H1 (cell line): Measurements from ENCODE around the gene TCEA2. TPM values are rescaled to one million over a fixed set of nuclear protein-coding genes. Genes with fewer than 3 reads are reported as not detected.

Source experiments
- SUZ12 ChIP-seq: fragments of 200-600 bp; sonication (generic); IDR thresholded peaks from 2 replicates; pipeline ENCODE4 v1.6.1; 2012; ENCODE audit warnings: mild to moderate bottlenecking, inconsistent platforms, low read length, moderate library complexity, mixed read lengths
- YY1 ChIP-seq: IDR thresholded peaks from 2 replicates; pipeline ENCODE4 v1.6.1; 2011; ENCODE audit warnings: low read depth, mild to moderate bottlenecking, low read length
- polyA plus RNA-seq, 7 experiments: library from polyadenylated mRNA; depleted of rRNA in 3 of 7; stranded (reverse) in 5 of 7; unstranded in 2 of 7; fragments of >200 nt in 5 of 7; fragments of 200-250 nt in 2 of 7; gene quantifications; 1 replicate in 5 of 7; 2 replicates in 1 of 7; 4 replicates in 1 of 7; pipeline versions ENCODE4 v1.2.1 to v1.2.3, GENCODE V29; 2011 to 2013; ENCODE audit warnings: missing spikeins in 2 of 7, mixed read lengths in 2 of 7
- total RNA-seq: library from RNA; stranded (reverse); fragmentation: NEBNext Ultra II Directional; extraction: Animal tissue kit (Norgen Biotek cat#: 25700); gene quantifications from 2 replicates; pipeline ENCODE4 v1.2.1, GENCODE V29; 2021
- TF ChIP-seq, protein P1 (sequence below): fragments of 300-600 bp; sonication (generic); IDR thresholded peaks from 2 replicates; pipeline ENCODE4 v1.7.1; 2012; ENCODE audit warnings: low read length, moderate library complexity, mild to moderate bottlenecking, inconsistent platforms; ENCODE audit not compliant: insufficient replicate concordance

The TCEA2 gene
- total and polyA plus RNA-seq, 2 of the 8 experiments (the other 6 are each of a cell fraction or from before 2014, with no cell fraction given): 41.4 to 42.3 TPM

- TF ChIP-seq, protein P1, sequence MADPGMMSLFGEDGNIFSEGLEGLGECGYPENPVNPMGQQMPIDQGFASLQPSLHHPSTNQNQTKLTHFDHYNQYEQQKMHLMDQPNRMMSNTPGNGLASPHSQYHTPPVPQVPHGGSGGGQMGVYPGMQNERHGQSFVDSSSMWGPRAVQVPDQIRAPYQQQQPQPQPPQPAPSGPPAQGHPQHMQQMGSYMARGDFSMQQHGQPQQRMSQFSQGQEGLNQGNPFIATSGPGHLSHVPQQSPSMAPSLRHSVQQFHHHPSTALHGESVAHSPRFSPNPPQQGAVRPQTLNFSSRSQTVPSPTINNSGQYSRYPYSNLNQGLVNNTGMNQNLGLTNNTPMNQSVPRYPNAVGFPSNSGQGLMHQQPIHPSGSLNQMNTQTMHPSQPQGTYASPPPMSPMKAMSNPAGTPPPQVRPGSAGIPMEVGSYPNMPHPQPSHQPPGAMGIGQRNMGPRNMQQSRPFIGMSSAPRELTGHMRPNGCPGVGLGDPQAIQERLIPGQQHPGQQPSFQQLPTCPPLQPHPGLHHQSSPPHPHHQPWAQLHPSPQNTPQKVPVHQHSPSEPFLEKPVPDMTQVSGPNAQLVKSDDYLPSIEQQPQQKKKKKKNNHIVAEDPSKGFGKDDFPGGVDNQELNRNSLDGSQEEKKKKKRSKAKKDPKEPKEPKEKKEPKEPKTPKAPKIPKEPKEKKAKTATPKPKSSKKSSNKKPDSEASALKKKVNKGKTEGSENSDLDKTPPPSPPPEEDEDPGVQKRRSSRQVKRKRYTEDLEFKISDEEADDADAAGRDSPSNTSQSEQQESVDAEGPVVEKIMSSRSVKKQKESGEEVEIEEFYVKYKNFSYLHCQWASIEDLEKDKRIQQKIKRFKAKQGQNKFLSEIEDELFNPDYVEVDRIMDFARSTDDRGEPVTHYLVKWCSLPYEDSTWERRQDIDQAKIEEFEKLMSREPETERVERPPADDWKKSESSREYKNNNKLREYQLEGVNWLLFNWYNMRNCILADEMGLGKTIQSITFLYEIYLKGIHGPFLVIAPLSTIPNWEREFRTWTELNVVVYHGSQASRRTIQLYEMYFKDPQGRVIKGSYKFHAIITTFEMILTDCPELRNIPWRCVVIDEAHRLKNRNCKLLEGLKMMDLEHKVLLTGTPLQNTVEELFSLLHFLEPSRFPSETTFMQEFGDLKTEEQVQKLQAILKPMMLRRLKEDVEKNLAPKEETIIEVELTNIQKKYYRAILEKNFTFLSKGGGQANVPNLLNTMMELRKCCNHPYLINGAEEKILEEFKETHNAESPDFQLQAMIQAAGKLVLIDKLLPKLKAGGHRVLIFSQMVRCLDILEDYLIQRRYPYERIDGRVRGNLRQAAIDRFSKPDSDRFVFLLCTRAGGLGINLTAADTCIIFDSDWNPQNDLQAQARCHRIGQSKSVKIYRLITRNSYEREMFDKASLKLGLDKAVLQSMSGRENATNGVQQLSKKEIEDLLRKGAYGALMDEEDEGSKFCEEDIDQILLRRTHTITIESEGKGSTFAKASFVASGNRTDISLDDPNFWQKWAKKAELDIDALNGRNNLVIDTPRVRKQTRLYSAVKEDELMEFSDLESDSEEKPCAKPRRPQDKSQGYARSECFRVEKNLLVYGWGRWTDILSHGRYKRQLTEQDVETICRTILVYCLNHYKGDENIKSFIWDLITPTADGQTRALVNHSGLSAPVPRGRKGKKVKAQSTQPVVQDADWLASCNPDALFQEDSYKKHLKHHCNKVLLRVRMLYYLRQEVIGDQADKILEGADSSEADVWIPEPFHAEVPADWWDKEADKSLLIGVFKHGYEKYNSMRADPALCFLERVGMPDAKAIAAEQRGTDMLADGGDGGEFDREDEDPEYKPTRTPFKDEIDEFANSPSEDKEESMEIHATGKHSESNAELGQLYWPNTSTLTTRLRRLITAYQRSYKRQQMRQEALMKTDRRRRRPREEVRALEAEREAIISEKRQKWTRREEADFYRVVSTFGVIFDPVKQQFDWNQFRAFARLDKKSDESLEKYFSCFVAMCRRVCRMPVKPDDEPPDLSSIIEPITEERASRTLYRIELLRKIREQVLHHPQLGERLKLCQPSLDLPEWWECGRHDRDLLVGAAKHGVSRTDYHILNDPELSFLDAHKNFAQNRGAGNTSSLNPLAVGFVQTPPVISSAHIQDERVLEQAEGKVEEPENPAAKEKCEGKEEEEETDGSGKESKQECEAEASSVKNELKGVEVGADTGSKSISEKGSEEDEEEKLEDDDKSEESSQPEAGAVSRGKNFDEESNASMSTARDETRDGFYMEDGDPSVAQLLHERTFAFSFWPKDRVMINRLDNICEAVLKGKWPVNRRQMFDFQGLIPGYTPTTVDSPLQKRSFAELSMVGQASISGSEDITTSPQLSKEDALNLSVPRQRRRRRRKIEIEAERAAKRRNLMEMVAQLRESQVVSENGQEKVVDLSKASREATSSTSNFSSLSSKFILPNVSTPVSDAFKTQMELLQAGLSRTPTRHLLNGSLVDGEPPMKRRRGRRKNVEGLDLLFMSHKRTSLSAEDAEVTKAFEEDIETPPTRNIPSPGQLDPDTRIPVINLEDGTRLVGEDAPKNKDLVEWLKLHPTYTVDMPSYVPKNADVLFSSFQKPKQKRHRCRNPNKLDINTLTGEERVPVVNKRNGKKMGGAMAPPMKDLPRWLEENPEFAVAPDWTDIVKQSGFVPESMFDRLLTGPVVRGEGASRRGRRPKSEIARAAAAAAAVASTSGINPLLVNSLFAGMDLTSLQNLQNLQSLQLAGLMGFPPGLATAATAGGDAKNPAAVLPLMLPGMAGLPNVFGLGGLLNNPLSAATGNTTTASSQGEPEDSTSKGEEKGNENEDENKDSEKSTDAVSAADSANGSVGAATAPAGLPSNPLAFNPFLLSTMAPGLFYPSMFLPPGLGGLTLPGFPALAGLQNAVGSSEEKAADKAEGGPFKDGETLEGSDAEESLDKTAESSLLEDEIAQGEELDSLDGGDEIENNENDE: no peak
- TF ChIP-seq YY1 (no peak), SUZ12 (peak; percentile 64)
- TF ChIP-seq, all 59 proteins: peak for 2
These were observed 13.1 kb upstream of the TCEA2 start (continued) for GRCh38 chr20:64049878-64050260.
